Smooth muscle cell (in vitro differentiated cells): ENCODE measurements around the gene VNN1. TPM values are rescaled to one million over a fixed set of nuclear protein-coding genes. Genes with fewer than 3 reads are reported as not detected.
"Not testable (repeated sequence)": the region's sequence is repeated elsewhere in the genome, so short reads cannot be mapped to it uniquely, and the experiment has no call there.

Experiments
- DNase-seq: peaks from one replicate; lab custom pipeline; 2025; ENCODE audit not compliant: unreplicated experiment; lab: John Stamatoyannopoulos, UW
- H2AFZ ChIP-seq: fragments of 200-600 bp; sonication (generic); 2 replicates; pipeline ENCODE4 v1.6.0; 2016; ENCODE audit warnings: antibody characterized with exemption, low read depth, mild to moderate bottlenecking
- H3F3A ChIP-seq: fragments of 200-600 bp; sonication (generic); 2 replicates; pipeline ENCODE4 v1.6.0; 2017; ENCODE audit warnings: antibody characterized with exemption, low read depth
- H3K27ac ChIP-seq: fragments of 200-600 bp; sonication (generic); 2 replicates; pipeline ENCODE4 v1.5.1; 2016; ENCODE audit warnings: low read depth, mild to moderate bottlenecking
- H3K27me3 ChIP-seq: fragments of 200-600 bp; sonication (generic); 2 replicates; pipeline ENCODE4 v1.6.1; 2016; ENCODE audit warnings: low read depth, mild to moderate bottlenecking
- H3K36me3 ChIP-seq: fragments of 200-600 bp; sonication (generic); 2 replicates; pipeline ENCODE4 v1.5.1; 2016; ENCODE audit warnings: low read depth
- H3K4me1 ChIP-seq: fragments of 200-600 bp; sonication (generic); 2 replicates; pipeline ENCODE4 v1.5.1; 2016; ENCODE audit warnings: low read depth
- H3K4me2 ChIP-seq: fragments of 200-600 bp; sonication (generic); 2 replicates; pipeline ENCODE4 v1.6.0; 2016; ENCODE audit warnings: mild to moderate bottlenecking
- H3K4me3 ChIP-seq: fragments of 200-600 bp; sonication (generic); 2 replicates; pipeline ENCODE4 v1.5.1; 2016; ENCODE audit warnings: mild to moderate bottlenecking
- H3K79me2 ChIP-seq: fragments of 200-600 bp; sonication (generic); 2 replicates; pipeline ENCODE4 v1.6.0; 2016; ENCODE audit warnings: low read depth, mild to moderate bottlenecking
- H3K9ac ChIP-seq: fragments of 200-600 bp; sonication (generic); 2 replicates; pipeline ENCODE4 v1.6.0; 2016; ENCODE audit warnings: low read depth
- H3K9me3 ChIP-seq: fragments of 200-600 bp; sonication (generic); replicated peaks from 2 replicates; pipeline ENCODE4 v1.5.1; 2016; ENCODE audit warnings: low read depth
- H4K20me1 ChIP-seq: fragments of 200-600 bp; sonication (generic); 2 replicates; pipeline ENCODE4 v1.6.0; 2016; ENCODE audit warnings: low read depth
- CTCF ChIP-seq: fragments of 200-600 bp; sonication (generic); IDR thresholded peaks from 2 replicates; pipeline ENCODE4 v1.5.1; 2017; ENCODE audit warnings: borderline replicate concordance, mild to moderate bottlenecking, antibody characterized with exemption; ENCODE audit not compliant: insufficient read depth, poor library complexity, severe bottlenecking
- WGBS: methylation state at CpG from one replicate; pipeline ENCODE4 v1.1.7; 2016; ENCODE audit warnings: low lambda C conversion rate; 5-methylcytosine and 5-hydroxymethylcytosine counted together
- polyA plus RNA-seq: library from polyadenylated mRNA; unstranded; fragments of >200 nt; fragmentation: Nextera tagmentation; extraction: Ambion mirVana; gene quantifications from 2 replicates; pipeline ENCODE4 v1.2.1, GENCODE V29; 2016
- total RNA-seq: library from RNA; depleted of rRNA; stranded (reverse); fragments of >200 nt; gene quantifications from 2 replicates; pipeline ENCODE4 v1.2.3, GENCODE V29; 2014

Gene VNN1
- total and polyA plus RNA-seq, 2 experiments from 2014 or later = 0.22 to 0.99 TPM

GRCh38 chr6:132684272-132684671 lies 29.6 kb downstream of the VNN1 start:
- WGBS = 40% methylated on average over 6 of the region's 6 CpGs
- H3K27ac ChIP-seq = peak overlapping the region; percentile 82
- peaks cover 10% of the 10 kb centered on the region for H3K4me1 ChIP-seq
- TF ChIP-seq CTCF = no peak
- H2AFZ ChIP-seq = no peak overlapping the region
- DNase-seq = no peak
- no peak overlapping the region for H3K9ac ChIP-seq
- H3K79me2 ChIP-seq = no peaks in the 10 kb centered on the region
- H3K27me3 ChIP-seq = no peaks in the 10 kb centered on the region
- no peak overlapping the region for H3K4me3 ChIP-seq
- H3F3A ChIP-seq = no peaks in the 10 kb centered on the region
- H4K20me1 ChIP-seq = no peaks in the 10 kb centered on the region
- no peaks in the 10 kb centered on the region for H3K36me3 ChIP-seq
- H3K9me3 ChIP-seq = no peaks in the 10 kb centered on the region
- H3K4me2 ChIP-seq = peak overlapping the region; percentile 65

GRCh38 chr6:132683543-132683942 lies 30.3 kb downstream of the VNN1 start:
- Histone ChIP-seq H3K79me2 (no peaks in the 10 kb centered on the region), H4K20me1 (no peaks in the 10 kb centered on the region), H3F3A (no peaks in the 10 kb centered on the region), H3K9me3 (no peaks in the 10 kb centered on the region), H3K4me3 (no peak overlapping the region), H3K27me3 (no peaks in the 10 kb centered on the region), H3K36me3 (no peaks in the 10 kb centered on the region), H3K4me1 (peaks cover 10% of the 10 kb centered on the region), H3K27ac (peak overlapping the region; percentile 82), H3K4me2 (peak overlapping the region; percentile 65), H3K9ac (no peak overlapping the region), H2AFZ (peak overlapping the region; percentile 15)
- WGBS = 38% methylated on average over 6 of the region's 6 CpGs
- TF ChIP-seq CTCF = no peak
- no peak for DNase-seq

- not testable (repeated sequence) for H3K9ac ChIP-seq, DNase-seq, H3K9me3 ChIP-seq, H3K4me2 ChIP-seq, H3K4me3 ChIP-seq, H3K36me3 ChIP-seq, H3K79me2 ChIP-seq, H4K20me1 ChIP-seq, H3K27ac ChIP-seq, H3K27me3 ChIP-seq, H2AFZ ChIP-seq, H3K4me1 ChIP-seq, H3F3A ChIP-seq
Measured at GRCh38 chr6:132679094-132679493, 34.8 kb downstream of the VNN1 start.

- Histone ChIP-seq H3K4me1 (no peaks in the 10 kb centered on the region), H3K4me3 (no peak overlapping the region), H4K20me1 (no peaks in the 10 kb centered on the region), H3K27me3 (no peaks in the 10 kb centered on the region), H3K9ac (no peak overlapping the region), H3K27ac (no peak overlapping the region), H3K4me2 (no peak overlapping the region), H3K9me3 (no peaks in the 10 kb centered on the region), H2AFZ (no peak overlapping the region), H3K36me3 (no peaks in the 10 kb centered on the region), H3F3A (no peaks in the 10 kb centered on the region), H3K79me2 (no peaks in the 10 kb centered on the region)
- TF ChIP-seq CTCF = no peak
- no peak for DNase-seq
Measured at GRCh38 chr6:132675749-132676148, 38.1 kb downstream of the VNN1 start.
